HG03439 (cell line): ENCODE results near the gene IGF2R.

ENCODE experiments used
- ATAC-seq: cut with Tn5 transposase; IDR thresholded peaks from one replicate; pipeline ENCODE4 v1.9.1; 2021; ENCODE audit warnings: mild to moderate bottlenecking, moderate library complexity; ENCODE audit not compliant: unreplicated experiment

The IGF2R gene

DNA sequence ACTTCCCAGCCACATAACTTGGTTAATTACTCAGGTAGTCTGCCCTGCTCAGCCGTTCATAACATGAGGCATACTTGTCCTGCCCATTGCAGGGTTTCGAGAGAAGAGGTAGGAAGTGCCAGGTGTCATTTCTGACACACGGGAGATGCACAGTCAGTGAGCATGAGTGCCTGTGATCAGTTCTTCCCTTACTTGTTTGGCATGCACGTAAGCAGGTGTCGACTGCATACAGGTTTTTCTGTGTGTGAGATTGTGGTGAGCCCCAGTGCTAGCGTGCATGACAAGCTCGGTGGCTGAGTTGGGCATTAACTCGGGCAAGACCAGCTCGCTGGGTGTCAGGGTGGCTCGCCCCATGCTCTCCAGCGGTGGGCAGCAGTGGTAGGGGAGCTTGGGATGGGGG, 101.5 kb downstream of the IGF2R start:
- ATAC-seq = no peak

DNA sequence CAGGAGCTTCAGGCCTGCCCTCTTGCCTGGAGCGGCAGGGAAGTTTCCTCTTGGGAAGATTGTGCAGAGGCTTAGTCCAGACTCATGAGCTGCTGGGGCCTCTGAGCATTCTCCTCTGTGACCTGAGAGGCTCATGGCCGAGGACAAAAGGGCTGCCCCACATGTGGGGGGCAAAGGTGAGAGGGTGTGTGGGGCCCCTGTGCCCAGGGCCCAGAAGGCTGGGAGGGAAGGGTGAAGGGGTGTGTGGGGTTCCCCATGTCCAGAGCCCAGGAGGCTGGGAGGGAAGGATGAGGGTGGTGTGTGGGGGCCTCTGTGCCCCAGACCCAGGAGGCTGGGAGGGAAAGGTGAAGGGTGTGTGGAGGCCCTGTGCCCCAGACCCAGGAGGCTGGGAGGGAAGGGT, 101.9 kb downstream of the IGF2R start:
- no peak for ATAC-seq

DNA sequence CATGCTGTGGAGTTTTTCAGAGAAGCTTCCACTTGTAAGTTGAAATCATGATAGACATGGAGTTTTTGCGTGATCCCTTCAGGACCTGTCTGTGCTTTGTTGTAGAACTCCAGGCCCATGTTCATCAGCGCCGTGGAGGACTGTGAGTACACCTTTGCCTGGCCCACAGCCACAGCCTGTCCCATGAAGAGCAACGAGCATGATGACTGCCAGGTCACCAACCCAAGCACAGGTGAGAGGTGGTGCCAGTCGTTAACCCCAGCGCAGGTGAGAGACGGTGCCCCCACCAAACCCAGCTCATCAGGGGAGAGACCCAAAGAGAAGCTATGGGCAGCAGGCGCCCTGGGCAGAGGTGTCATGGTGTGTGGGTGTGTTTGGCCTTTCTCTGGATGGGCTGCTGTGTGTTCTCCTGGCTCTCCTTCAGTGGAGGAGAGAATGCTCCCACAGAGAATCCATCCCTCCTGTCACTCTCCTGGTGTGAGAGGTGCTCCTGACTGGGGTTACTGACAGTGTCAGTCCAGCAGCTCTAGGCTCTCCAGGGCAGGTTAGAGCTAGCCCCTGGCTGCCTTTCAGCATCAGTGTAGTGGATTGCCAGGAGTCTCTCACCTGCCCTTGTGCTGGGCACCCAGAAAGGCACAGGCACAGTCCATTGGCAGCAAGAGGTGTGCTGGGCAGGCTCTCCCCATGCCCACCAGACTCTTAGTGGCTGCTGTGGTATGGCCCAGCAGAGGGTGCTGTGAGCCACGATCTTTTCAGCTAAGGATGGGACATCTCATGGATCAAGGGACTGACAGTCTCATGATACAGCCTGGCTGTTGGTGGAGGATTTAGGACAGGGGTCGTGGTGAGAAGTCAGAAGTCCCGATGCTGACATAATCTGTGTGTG, 103.2 kb downstream of the IGF2R start:
- no peak for ATAC-seq

DNA sequence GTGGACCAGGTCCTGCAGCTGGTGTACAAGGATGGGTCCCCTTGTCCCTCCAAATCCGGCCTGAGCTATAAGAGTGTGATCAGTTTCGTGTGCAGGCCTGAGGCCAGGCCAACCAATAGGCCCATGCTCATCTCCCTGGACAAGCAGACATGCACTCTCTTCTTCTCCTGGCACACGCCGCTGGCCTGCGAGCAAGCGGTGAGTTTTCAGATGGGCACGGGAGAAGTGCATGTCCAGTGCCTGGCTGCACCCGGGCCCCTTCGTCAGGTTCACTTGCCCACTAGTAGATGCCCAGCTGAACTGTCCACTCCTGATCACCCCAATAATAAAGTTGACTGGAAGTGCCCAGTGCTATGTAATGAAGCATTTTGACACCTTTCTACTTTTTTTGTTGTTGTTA, 104.4 kb downstream of the IGF2R start:
- ATAC-seq = no peak

DNA sequence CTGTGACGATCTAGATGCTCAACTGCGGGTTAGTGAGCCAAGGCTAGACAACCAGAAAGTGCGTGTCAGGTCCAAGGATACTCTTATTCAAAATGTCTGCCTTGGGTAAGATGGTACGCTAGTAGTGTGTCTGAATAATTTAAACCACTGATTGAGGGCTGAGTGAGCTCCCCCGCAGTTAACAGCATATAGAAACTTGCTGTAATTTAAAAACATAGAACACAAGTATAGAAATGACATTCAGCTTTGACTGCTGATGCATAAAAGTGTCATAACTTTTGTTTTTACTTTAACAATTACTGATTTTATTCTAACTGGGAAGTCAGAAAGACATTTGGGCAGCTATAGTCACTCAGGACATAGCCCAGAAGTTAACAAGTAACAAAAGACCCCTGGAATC, 107.1 kb downstream of the IGF2R start:
- no peak for ATAC-seq

DNA sequence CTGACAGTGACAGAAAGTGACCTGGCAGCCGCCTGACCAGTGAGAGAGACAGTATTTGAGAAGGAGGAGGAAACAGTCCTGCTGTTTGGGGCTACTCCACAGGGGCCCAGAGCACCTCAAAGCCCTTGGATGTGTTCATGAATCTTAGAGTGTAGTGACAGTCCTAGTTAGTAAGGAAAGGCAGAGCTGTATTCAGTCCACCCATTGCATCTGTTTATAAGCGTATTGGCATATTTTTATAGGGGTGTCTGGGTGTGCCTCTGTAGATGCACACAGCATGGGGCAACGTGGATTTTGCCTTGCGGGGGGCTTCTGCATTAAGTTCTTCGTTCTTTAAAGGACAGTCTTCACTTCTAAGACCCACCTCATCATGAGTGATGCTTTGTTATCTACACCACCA, 108.1 kb downstream of the IGF2R start:
- ATAC-seq = no peak

DNA sequence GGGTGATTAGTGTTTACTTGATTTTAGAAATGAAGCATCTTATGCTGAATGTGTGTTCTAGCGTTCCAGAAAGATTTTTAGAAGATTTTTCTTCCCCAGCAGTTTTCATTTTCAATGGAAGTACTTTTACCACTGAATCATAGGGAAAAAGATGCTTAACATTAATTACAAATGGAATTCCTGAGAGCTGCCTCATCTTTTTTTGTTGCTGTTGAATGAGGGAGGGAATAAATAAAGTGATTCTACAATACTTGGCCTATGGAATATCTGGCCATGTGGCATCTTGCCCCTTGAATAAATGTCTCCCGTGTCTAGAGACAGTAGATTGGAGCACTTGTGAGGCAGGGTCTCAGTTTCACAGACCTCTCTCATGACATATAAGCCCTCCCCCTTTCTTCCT, 108.6 kb downstream of the IGF2R start:
- no peak for ATAC-seq

DNA sequence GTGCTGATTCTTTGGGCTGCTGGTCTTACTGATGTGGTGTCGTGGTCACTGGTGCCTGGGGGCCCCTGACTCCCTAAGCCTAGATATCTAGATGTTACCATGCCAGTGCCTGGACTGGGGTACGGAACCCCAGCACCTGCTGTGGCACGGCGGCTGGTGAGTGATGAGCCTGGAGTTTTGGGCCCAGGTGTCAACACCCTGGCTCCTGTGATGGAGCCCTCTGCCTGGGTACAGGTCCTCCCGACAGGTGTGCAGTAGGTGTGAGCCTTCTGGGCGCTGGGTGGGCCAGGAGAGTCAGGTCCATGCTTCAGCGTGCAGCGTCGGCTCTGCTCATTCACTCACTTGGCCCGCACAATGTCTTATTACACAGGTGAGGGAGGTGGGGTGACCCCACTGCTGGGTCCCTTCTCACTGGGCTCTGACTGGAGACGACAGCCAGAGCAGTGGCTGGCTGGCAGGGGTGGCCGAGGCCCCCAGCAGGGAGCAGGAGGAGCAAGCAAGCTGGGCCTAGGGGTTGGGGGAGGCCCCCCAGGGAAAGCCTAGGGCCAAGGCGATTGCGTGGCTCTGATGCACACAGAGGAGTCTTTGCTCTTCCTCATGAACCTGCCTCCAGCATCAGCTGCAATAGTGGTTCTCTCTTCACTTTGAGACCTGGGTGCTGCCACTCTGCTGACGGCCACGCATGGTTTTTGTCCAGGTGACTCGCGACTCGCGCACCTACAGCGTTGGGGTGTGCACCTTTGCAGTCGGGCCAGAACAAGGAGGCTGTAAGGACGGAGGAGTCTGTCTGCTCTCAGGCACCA, 110.2 kb downstream of the IGF2R start:
- ATAC-seq = no peak

DNA sequence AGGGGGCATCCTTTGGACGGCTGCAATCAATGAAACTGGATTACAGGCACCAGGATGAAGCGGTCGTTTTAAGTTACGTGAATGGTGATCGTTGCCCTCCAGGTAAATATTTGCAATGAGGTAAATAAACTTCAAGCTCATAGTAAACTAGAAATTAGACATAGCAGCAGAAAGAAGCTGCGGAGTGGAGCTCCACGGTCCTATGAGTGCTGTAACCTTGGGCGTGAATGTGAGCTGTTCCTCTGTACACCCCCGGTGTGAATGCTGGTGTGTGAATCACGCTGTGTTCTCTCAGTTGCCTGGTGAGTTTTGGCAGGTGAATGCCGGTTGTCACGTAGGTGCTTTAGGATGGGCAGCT, 110.8 kb downstream of the IGF2R start:
- no peak for ATAC-seq

DNA sequence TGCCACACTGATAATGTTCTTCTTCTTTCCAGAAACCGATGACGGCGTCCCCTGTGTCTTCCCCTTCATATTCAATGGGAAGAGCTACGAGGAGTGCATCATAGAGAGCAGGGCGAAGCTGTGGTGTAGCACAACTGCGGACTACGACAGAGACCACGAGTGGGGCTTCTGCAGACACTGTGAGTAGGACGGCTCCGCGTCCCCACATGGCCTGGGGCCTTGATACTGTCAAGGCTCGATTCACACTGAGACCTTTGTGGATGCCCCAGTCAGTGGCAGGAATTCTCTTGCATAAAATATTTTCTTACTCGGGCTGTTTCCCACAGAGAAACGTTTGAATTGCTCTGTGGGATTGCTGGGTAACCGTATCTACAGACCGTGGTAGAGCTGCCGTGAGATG, 111.2 kb downstream of the IGF2R start:
- no peak for ATAC-seq

DNA sequence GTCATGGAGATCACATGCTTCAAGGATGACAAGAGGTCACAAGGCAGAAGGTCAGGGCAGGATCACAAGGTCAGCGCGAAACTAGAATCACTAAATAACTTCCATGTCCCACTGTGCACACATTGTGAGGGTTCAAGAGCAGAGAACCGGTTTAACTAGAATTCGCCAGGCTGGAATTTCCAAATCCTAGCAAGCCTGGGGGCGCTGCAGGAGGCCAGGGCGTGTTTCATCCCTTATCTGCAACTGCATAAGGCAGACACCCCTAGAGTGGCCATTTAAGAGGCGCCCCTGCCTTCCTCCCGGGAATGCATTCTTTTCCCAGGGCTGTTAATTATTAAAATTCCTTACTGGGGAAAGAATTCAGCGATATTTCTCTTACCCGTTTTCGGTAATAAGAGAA, 112.5 kb downstream of the IGF2R start:
- ATAC-seq = no peak

DNA sequence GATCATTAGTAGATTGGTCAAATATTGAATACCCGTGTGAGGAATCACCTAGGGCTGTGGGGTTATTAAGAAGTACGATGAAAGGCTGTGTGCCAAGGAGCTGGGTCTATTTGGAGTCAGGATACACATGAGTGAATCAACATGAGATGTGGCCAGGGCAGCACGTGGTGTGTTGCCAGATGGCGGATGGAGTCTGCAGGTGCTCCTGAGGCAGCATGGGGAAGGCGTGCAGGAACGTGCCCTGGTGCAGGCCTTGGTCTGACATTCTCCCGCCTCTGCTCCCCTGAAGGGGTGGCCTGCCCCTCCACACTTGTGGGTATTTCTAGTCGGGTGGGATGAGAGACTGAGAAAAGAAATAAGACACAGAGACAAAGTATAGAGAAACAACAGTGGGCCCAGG, 113.7 kb downstream of the IGF2R start:
- ATAC-seq = no peak

DNA sequence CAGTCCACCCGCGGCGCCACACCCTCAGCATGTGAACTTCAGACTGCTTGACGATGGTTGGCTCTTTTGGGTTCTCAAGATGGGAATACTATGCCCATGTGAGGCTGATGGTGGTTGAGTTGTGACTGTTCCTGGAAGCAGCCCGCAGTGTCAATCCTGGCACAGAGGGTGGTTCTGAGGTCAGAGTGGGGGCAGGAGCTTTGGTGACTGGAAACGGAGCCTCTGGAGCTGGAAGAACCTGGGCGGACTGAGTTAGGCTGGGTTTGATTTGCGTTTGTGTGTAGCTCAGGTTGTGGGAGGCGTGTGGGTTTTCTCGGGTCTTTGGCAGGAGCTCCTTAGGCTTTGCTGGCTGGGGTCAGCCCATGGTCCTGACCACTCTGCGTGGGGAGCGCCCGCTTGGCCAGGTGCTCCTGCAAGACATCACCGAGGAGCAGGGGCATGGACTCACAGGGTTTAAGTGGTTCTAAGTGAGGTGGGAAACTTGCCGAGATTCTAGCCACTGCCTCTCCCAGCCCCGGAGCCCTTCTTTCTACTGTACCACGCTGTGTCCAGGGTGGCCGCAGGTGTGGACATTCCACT, 115.4 kb downstream of the IGF2R start:
- no peak for ATAC-seq

DNA sequence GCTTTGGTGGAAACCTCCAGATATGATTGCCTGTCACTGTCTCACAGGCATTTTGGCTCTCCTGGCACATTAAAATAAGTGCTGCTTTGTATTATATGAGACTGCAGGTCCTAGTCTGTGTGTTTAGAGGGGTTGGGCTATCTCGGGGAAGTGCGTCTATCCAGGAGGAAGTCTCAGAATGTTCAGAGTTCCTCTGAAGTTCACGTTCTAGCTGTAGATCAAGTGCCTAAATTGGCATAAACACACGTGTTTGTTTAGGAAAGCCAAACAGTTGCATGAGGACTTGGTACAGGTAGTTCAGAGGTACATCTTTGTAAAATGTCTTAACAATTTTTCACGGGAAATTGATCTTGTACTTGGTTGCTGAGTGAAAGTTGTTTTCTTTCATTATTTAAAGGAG, 116.3 kb downstream of the IGF2R start:
- ATAC-seq = no peak

DNA sequence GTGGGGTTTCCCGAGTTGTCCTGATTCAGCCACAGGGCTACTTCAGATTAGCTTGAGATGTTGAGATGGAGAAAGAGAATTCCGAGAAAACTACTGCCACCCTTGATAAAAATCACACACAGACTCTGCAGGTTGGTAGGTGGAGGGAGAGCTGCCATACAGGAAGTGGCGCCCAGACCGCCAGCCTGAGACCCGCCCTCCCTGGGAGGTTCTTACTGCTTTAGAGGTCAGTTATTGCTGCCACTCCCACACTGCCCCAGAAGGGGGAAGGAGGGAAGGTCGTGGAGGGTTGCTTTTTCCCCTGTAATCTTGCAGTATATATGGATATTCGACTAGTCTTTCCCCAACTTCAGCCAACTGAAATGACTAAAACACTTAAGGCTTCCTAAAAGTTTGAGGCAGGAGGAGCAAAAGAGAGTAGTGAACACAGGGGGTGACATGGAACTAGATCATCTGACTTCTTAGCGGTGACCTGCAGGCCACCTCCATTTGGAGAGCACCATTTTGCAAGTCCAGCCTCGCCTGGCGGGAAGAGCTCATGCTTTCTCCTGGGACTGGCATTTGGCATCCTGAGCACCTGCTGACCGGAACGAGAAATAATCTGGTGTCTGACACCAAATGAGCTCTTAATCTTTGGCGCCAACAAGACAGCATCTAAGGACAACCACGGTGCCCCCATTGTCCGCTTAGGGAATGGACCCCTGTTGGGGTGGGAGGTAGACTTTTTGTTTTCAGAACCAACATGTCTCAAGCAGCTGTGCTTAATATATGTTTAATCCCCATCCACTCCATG, 117.0 kb downstream of the IGF2R start:
- no peak for ATAC-seq

DNA sequence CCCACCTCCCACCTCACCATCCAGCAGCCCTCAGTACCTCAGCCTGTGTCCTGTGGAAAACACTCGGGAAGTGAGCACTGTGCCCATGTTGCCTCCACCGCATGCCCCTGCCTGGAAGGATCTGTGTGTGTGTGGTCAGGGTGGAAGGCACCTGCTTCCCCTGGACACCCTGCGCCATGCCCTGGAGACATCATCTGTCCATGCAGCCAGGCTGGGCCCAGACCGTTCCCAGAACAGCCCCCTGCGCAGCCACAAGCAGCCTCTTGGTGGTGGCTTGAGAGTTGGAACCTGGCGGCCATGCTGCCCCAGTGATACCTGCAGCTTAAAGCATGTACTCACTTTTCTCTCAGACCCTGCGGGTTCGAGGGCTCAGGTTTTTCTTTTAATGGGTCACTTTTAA, 117.9 kb downstream of the IGF2R start:
- ATAC-seq = no peak

DNA sequence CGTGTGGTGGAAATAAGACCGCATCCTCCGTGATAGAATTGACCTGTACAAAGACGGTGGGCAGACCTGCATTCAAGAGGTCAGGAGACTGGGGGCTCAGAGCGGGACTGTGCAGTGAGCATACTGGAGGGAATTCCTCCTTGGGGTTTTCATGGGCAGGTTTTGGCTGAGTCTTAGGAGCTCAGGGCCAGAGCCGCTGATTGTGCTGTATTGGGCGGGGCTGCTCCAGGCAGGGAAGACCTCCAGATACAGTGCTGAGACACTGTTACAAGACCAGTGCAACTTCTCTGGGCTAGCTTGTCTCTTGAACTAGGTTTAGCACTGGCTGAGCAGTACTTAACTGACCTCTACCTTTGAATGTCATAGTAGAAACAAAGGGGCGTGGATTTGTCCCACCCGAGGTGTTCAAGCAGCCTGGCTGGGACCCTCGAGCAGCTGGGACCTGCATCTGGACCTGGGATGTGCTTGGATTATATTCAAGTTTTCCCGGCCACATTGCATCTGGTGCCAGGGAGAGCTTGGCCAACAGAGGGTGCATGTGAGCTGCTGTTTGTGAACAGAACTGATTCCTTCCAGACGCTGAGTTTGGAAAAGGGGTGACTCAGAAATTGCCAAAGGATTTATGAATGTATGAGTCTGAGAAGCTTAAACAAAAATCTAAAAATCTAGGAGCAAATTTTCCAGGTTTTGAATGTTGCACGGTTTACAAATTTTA, 119.3 kb downstream of the IGF2R start:
- ATAC-seq = no peak

DNA sequence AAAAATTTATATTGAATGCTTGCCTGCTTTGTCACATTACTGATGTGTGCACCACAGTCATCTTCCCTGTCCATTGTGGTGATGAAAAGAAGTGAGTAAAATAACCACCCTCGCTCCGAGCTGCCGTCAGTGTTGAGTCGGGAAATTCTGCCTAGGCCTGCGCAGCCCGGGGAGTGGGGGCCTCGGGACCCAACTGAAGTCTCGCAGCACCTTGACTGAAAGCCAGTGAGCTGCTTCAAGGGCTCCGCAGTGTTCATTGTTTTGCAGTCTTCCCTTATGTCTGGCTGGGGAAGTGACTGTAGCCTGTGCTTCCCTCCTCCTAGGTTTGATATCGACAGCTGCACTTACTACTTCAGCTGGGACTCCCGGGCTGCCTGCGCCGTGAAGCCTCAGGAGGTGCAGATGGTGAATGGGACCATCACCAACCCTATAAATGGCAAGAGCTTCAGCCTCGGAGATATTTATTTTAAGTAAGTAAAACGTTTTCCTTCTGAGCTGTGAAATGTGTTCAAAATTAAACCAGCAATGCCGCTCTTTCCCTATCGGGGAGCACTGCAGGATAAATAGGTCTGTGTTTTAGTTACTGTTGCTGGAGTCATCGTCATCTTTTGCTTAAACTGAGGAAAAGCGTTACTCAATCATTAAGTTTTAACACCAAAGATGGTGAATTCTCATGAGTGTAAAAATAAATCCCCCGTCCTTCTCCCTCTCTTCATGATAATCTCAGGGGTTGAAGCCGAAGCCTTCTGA, 120.1 kb downstream of the IGF2R start:
- no peak for ATAC-seq

DNA sequence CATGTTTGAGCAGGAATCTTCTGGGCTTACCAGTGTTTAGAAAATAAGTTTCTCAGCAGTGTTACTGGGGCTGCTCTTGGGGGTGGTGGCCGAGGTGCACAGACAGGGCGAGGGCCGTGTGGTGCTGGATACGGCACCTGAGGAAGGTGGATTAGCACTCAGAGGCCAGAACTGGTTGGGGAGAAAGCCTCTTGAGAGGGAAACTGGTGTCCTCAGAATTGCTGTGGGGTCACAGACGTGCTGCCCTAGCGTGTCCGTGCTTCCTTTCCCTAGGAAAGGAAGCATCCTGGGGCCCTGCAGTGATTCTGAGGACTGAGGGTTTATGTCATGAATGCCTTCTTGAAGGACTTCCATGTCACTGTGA, 120.6 kb downstream of the IGF2R start:
- ATAC-seq = no peak
